ENCODE results near the gene IL19.

IL19 gene

DNA sequence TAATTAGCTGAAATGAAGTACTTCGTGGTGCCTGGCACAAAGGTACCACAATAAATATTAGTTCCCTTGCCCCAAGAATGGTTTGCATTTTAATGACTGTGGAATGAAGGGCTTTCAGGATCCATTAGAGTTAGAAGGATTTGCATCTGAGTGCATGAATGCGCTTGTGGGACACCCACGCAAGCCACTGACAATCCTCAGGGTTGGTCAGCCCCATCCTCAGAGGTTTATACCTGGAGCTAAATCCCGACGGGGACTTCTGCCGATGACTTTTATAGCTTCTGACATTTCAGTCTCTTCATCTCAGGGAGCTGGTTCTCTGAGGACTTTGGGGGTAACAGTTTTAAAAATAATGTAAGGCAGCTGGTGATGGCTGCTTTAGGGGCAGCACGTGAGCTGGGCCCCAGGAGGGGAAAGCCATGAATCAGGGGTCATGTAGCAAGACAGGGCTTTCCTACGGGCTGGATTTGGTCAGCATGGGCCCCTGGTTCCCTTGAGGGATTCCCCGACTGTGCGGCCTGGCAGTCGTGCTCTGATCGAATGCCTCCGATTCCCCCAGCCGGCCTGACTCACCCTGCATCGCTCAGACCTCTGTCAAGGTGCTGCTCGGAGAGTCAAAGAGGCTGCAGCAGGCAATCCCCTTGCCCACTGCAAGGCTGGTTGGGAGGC lies 22.5 kb downstream of the IL19 start:
- no peak overlapping the region for H3K27ac Mint-ChIP-seq

GRCh38 chr1:206793620-206794019 lies 23.0 kb downstream of the IL19 start:
- Mint-ChIP-seq H3K36me3 (ENCODE audit: low read depth) (no peaks in the 10 kb centered on the region), H3K9me3 (no peaks in the 10 kb centered on the region), H3K27ac (no peak overlapping the region), H3K27me3 (peaks cover 6% of the 10 kb centered on the region), H3K4me3 (no peak overlapping the region), H3K4me1 (ENCODE audit: low read depth) (peaks cover 42% of the 10 kb centered on the region)
- intact Hi-C loops (cut with micrococcal nuclease) = no loop called here

More for the DNA sequence above, 22.5 kb downstream of the IL19 start:
- peaks cover 7% of the 10 kb centered on the region for H3K27me3 Mint-ChIP-seq
- H3K36me3 Mint-ChIP-seq (ENCODE audit: low read depth) = no peaks in the 10 kb centered on the region
- peaks cover 37% of the 10 kb centered on the region for H3K4me1 Mint-ChIP-seq (ENCODE audit: low read depth)
- no peak overlapping the region for H3K4me3 Mint-ChIP-seq
- intact Hi-C loops (cut with micrococcal nuclease) = no loop called here
- H3K9me3 Mint-ChIP-seq = no peaks in the 10 kb centered on the region

DNA sequence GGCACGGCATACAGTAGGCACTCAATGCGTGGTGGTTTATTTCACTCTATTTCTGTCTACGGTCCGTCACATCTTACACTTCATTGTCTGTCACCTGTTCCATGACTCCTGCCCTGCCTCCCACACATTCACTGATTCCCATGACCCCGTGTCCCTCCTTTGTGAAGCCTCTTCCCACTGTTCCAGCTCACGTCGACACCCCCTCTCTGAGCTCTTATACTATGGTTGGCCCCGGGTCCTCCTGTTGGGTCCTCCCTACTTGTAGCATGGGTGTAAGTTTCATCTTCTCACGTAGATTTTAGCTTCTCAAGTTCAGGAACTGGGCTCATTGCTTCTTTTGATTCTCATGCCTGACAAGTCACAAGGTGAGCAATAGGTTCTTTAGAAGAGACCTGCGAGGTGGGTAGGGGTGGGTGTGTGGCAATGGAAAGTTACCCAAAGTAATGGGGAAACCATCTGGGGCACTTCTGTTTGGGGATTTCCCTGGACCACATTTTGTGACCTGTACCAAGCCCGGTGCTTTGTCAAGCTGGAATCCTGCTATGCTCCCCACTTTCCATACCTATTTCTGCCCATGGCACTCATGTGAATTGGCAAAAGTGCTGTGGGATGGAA lies 23.8 kb downstream of the IL19 start:
- intact Hi-C loops (cut with micrococcal nuclease) = no loop called here
- Mint-ChIP-seq H3K27ac (no peak overlapping the region), H3K4me3 (no peak overlapping the region)

GRCh38 chr1:206796116-206796515 lies 25.5 kb downstream of the IL19 start:
- Mint-ChIP-seq H3K9me3 (no peaks in the 10 kb centered on the region), H3K27me3 (peaks cover 7% of the 10 kb centered on the region), H3K27ac (no peak overlapping the region), H3K36me3 (ENCODE audit: low read depth) (peaks cover 13% of the 10 kb centered on the region), H3K4me3 (no peak overlapping the region), H3K4me1 (ENCODE audit: low read depth) (peaks cover 46% of the 10 kb centered on the region)
- intact Hi-C loops (cut with micrococcal nuclease) = no loop called here

More for the DNA sequence above, 23.8 kb downstream of the IL19 start:
- Mint-ChIP-seq H3K36me3 (ENCODE audit: low read depth) (peaks cover 4% of the 10 kb centered on the region), H3K9me3 (no peaks in the 10 kb centered on the region), H3K27me3 (peaks cover 6% of the 10 kb centered on the region), H3K4me1 (ENCODE audit: low read depth) (peaks cover 43% of the 10 kb centered on the region)

GRCh38 chr1:206796981-206797402 lies 26.4 kb downstream of the IL19 start:
- H3K36me3 Mint-ChIP-seq (ENCODE audit: low read depth) = peaks cover 13% of the 10 kb centered on the region
- H3K4me3 Mint-ChIP-seq = no peak overlapping the region
- H3K27me3 Mint-ChIP-seq = peaks cover 7% of the 10 kb centered on the region
- no peaks in the 10 kb centered on the region for H3K9me3 Mint-ChIP-seq
- H3K4me1 Mint-ChIP-seq (ENCODE audit: low read depth) = peaks cover 50% of the 10 kb centered on the region
- H3K27ac Mint-ChIP-seq = no peak overlapping the region
- intact Hi-C loops (cut with micrococcal nuclease) = no loop called here

GRCh38 chr1:206797534-206798383 lies 27.2 kb downstream of the IL19 start:
- no peaks in the 10 kb centered on the region for H3K9me3 Mint-ChIP-seq
- intact Hi-C loops (cut with micrococcal nuclease) = no loop called here
- no peak overlapping the region for H3K27ac Mint-ChIP-seq
- H3K4me1 Mint-ChIP-seq (ENCODE audit: low read depth) = peaks cover 53% of the 10 kb centered on the region
- H3K4me3 Mint-ChIP-seq = no peak overlapping the region
- peaks cover 7% of the 10 kb centered on the region for H3K27me3 Mint-ChIP-seq
- H3K36me3 Mint-ChIP-seq (ENCODE audit: low read depth) = peaks cover 13% of the 10 kb centered on the region

- Mint-ChIP-seq H3K4me3 (no peak overlapping the region), H3K4me1 (ENCODE audit: low read depth) (peaks cover 59% of the 10 kb centered on the region), H3K27ac (no peak overlapping the region), H3K9me3 (no peaks in the 10 kb centered on the region), H3K36me3 (ENCODE audit: low read depth) (peaks cover 13% of the 10 kb centered on the region), H3K27me3 (peaks cover 7% of the 10 kb centered on the region)
- intact Hi-C loops (cut with micrococcal nuclease) = no loop called here
Measured at GRCh38 chr1:206798384-206798996, 27.9 kb downstream of the IL19 start.

- H3K9me3 Mint-ChIP-seq = no peaks in the 10 kb centered on the region
- H3K27ac Mint-ChIP-seq = no peak overlapping the region
- H3K27me3 Mint-ChIP-seq = peaks cover 6% of the 10 kb centered on the region
- H3K36me3 Mint-ChIP-seq (ENCODE audit: low read depth) = peaks cover 13% of the 10 kb centered on the region
- peaks cover 56% of the 10 kb centered on the region for H3K4me1 Mint-ChIP-seq (ENCODE audit: low read depth)
- no peak overlapping the region for H3K4me3 Mint-ChIP-seq
- intact Hi-C loops (cut with micrococcal nuclease) = no loop called here
Measured at GRCh38 chr1:206799311-206799710, 28.7 kb downstream of the IL19 start.

GRCh38 chr1:206800411-206800810 lies 29.8 kb downstream of the IL19 start:
- Mint-ChIP-seq H3K27ac (no peak overlapping the region), H3K27me3 (peaks cover 5% of the 10 kb centered on the region), H3K9me3 (no peaks in the 10 kb centered on the region), H3K4me3 (no peak overlapping the region), H3K4me1 (ENCODE audit: low read depth) (peaks cover 53% of the 10 kb centered on the region), H3K36me3 (ENCODE audit: low read depth) (peaks cover 13% of the 10 kb centered on the region)
- intact Hi-C loops (cut with micrococcal nuclease) = no loop called here

- no peak overlapping the region for H3K4me3 Mint-ChIP-seq
- peaks cover 13% of the 10 kb centered on the region for H3K36me3 Mint-ChIP-seq (ENCODE audit: low read depth)
- H3K27me3 Mint-ChIP-seq = peaks cover 5% of the 10 kb centered on the region
- no peak overlapping the region for H3K27ac Mint-ChIP-seq
- H3K4me1 Mint-ChIP-seq (ENCODE audit: low read depth) = peaks cover 53% of the 10 kb centered on the region
- no peaks in the 10 kb centered on the region for H3K9me3 Mint-ChIP-seq
- intact Hi-C loops (cut with micrococcal nuclease) = no loop called here
Measured at GRCh38 chr1:206800891-206801290, 30.3 kb downstream of the IL19 start.

GRCh38 chr1:206801467-206801866 lies 30.9 kb downstream of the IL19 start:
- peaks cover 5% of the 10 kb centered on the region for H3K27me3 Mint-ChIP-seq
- no peak overlapping the region for H3K4me3 Mint-ChIP-seq
- intact Hi-C loops (cut with micrococcal nuclease) = no loop called here
- H3K36me3 Mint-ChIP-seq (ENCODE audit: low read depth) = peaks cover 13% of the 10 kb centered on the region
- no peaks in the 10 kb centered on the region for H3K9me3 Mint-ChIP-seq
- H3K4me1 Mint-ChIP-seq (ENCODE audit: low read depth) = peaks cover 53% of the 10 kb centered on the region
- no peak overlapping the region for H3K27ac Mint-ChIP-seq

DNA sequence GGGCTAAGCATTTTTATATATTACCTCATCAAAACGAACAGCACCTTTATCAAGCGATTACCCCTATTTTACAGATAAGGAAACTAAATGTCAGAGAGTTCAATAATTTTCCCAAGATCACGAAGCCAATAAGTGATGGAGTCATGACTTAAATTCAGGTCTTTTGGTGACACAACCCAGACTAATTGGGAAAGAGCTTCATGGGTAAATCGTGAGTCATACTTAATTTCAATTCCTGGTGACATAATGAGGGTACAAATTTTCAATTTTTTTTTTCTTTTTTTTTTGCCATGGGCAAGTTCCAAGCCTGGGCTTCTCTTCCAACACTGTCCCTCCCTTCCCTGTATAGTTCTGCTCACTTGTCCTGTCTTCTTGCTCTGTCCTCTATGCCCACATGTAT lies 31.8 kb downstream of the IL19 start:
- intact Hi-C loops (cut with micrococcal nuclease) = no loop called here
- Mint-ChIP-seq H3K27ac (no peak overlapping the region), H3K36me3 (ENCODE audit: low read depth) (peaks cover 13% of the 10 kb centered on the region), H3K27me3 (peaks cover 5% of the 10 kb centered on the region), H3K4me1 (ENCODE audit: low read depth) (peaks cover 43% of the 10 kb centered on the region), H3K4me3 (no peak overlapping the region), H3K9me3 (no peaks in the 10 kb centered on the region)

GRCh38 chr1:206803221-206803730 lies 32.7 kb downstream of the IL19 start:
- intact Hi-C loops (cut with micrococcal nuclease) = no loop called here
- Mint-ChIP-seq H3K36me3 (ENCODE audit: low read depth) (peaks cover 13% of the 10 kb centered on the region), H3K27me3 (peaks cover 5% of the 10 kb centered on the region), H3K27ac (no peak overlapping the region), H3K4me1 (ENCODE audit: low read depth) (peaks cover 37% of the 10 kb centered on the region), H3K9me3 (no peaks in the 10 kb centered on the region), H3K4me3 (no peak overlapping the region)
